Measurements from ENCODE around the gene KAT6B. TPM values are rescaled to one million over a fixed set of nuclear protein-coding genes. Genes with fewer than 3 reads are reported as not detected.
"Not testable (repeated sequence)": the region's sequence is repeated elsewhere in the genome, so short reads cannot be mapped to it uniquely, and the experiment has no call there.

Gene KAT6B
- 7.7 and 15.0 TPM in 2 replicates for total RNA-seq (2014; rRNA removed; shearing (Covaris generic))
- 12.4 and 15.3 TPM in 2 replicates for polyA plus RNA-seq (2016; fragmentation: Nextera tagmentation; extraction: Ambion mirVana)

DNA sequence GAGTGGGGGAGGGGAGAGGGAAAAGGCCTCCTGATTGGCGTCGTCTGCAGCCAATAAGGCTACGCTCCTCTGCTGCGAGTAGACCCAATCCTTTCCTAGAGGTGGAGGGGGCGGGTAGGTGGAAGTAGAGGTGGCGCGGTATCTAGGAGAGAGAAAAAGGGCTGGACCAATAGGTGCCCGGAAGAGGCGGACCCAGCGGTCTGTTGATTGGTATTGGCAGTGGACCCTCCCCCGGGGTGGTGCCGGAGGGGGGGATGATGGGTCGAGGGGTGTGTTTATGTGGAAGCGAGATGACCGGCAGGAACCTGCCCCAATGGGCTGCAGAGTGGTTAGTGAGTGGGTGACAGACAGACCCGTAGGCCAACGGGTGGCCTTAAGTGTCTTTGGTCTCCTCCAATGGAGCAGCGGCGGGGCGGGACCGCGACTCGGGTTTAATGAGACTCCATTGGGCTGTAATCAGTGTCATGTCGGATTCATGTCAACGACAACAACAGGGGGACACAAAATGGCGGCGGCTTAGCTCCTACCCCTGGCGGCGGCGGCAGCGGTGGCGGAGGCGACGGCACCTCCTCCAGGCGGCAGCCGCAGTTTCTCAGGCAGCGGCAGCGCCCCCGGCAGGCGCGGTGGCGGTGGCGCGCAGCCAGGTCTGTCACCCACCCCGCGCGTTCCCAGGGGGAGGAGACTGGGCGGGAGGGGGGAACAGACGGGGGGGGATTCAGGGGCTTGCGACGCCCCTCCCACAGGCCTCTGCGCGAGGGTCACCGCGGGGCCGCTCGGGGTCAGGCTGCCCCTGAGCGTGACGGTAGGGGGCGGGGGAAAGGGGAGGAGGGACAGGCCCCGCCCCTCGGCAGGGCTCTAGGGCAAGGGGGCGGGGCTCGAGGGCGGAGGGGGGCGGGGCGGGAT is at the start of gene KAT6B:
KAT6B (plus strand) TSS at position 459 of the 903 bp plus-strand sequence. CDS start 16,258 bp downstream, outside the sequence.
- Histone ChIP-seq H3K79me2 (ENCODE audit: insufficient read depth) (peaks cover 43% of the 10 kb centered on the region), H2AFZ (peak within 1 kb of the TSS; percentile 91), H3F3A (ENCODE audit: insufficient read depth) (peaks cover 39% of the 10 kb centered on the region), H3K4me3 (peak within 1 kb of the TSS; percentile 86), H4K20me1 (ENCODE audit: insufficient read depth) (peaks cover 5% of the 10 kb centered on the region; the same call in 1 of the 2 replicates), H3K4me2 (ENCODE audit: unreplicated experiment) (peak within 1 kb of the TSS; percentile 77), H3K9me3 (ENCODE audit: low read depth) (no peaks in the 10 kb centered on the region), H3K9me2 (ENCODE audit: insufficient read depth) (no peaks in the 10 kb centered on the region), H3K4me1 (ENCODE audit: insufficient read depth) (peaks cover 19% of the 10 kb centered on the region), H3K36me3 (ENCODE audit: low read depth) (no peaks in the 10 kb centered on the region), H3K27me3 (replicated peaks; ENCODE audit: insufficient read depth) (no peaks in the 10 kb centered on the region), H3K27ac (peak within 1 kb of the TSS; percentile 91), H3K9ac (peak within 1 kb of the TSS; percentile 93)
- no peak for TF ChIP-seq EZH2 (IDR thresholded peaks at IDR 0.05; ENCODE audit: insufficient read depth, poor library complexity, severe bottlenecking)
- WGBS, 2 experiments (ENCODE audit: low coverage in 1 of 2, low lambda C conversion rate in 2 of 2, missing lambda C conversion rate in 2 of 2), result 2% methylated on average over 37 to 62 of the region's 67 CpGs
- in situ Hi-C loops (cut with MboI), result no loop called here
- DNase-seq, result peak; percentile 100

DNA sequence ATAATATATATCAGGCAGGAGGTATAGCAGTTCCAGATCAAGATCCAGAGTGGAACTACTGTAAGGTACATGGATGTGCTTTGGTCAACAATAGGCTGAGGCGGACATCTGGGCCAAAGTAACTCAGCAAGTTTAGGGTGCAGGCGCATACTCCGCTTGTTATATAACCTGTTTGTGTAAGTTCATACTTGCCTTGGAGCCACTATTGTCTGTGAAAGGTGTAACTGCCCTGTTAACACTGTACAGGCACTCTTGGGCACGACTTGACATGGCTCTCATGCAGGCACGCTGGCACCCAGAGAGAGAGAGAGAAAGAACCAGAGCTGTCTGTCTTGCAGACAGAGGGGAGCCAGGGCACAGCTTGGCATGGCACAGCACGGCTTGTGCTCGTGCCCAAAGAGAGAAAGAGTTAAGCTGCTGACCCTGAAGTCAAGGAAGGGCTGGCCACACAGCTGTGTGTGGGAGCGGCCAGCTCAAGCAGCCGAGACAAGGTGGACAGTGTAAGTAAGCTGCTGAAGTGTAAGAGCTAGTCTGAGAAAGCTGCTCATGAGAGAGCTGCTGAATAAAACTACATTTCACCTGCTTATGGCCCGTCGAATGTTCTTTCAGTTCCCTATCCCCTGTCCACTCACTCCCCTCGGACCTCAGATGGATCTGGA is 47.8 kb upstream of the KAT6B start:
- no peaks in the 10 kb centered on the region for H3F3A ChIP-seq (ENCODE audit: insufficient read depth)
- no peaks in the 10 kb centered on the region for H3K9me2 ChIP-seq (ENCODE audit: insufficient read depth)
- TF ChIP-seq EZH2phosphoT487 (IDR thresholded peaks at IDR 0.05; ENCODE audit: insufficient read depth, low read depth) (no peak), EZH2 (IDR thresholded peaks at IDR 0.05; ENCODE audit: insufficient read depth, poor library complexity, severe bottlenecking) (no peak)
- no peaks in the 10 kb centered on the region for H3K9me3 ChIP-seq (ENCODE audit: low read depth)
- H3K27me3 ChIP-seq (replicated peaks; ENCODE audit: insufficient read depth), result no peaks in the 10 kb centered on the region
- H3K4me1 ChIP-seq (ENCODE audit: insufficient read depth), result no peaks in the 10 kb centered on the region
- H3K36me3 ChIP-seq (ENCODE audit: low read depth), result no peaks in the 10 kb centered on the region
- no peak overlapping the region for H3K4me3 ChIP-seq
- in situ Hi-C loops (cut with MboI), result no loop called here
- H4K20me1 ChIP-seq (ENCODE audit: insufficient read depth), result no peaks in the 10 kb centered on the region
- no peak for DNase-seq
- 69 to 74% methylated on average over 12 of the region's 12 CpGs for WGBS, 2 experiments (ENCODE audit: low coverage in 1 of 2, low lambda C conversion rate in 2 of 2, missing lambda C conversion rate in 2 of 2)
- no peaks in the 10 kb centered on the region for H3K79me2 ChIP-seq (ENCODE audit: insufficient read depth)
- no peak overlapping the region for H3K27ac ChIP-seq
- no peak overlapping the region for H2AFZ ChIP-seq
- H3K4me2 ChIP-seq (ENCODE audit: unreplicated experiment), result no peak overlapping the region
- no peak overlapping the region for H3K9ac ChIP-seq

DNA sequence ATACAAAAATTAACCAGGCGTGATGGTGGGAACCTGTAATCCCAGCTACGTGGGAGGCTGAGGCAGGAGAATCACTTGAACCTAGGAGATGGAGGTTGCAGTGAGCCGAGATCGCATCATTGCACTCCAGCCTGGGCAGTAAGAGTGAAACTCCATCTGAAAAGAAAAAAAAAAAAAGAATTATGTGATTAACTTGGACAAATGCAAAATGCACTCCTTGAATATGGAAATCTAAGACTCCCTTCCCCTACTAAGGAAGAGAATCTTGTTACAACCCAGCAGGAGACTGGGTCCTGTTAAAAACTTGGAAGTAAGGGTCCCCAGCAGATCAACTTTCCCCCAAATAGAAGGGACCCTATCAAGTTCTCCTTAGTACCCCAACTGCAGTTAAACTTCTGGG is 44.5 kb upstream of the KAT6B start:
- H3K4me1 ChIP-seq (ENCODE audit: insufficient read depth); H3K4me3 ChIP-seq; H3F3A ChIP-seq (ENCODE audit: insufficient read depth); H3K9ac ChIP-seq; H3K9me2 ChIP-seq (ENCODE audit: insufficient read depth); H3K4me2 ChIP-seq (ENCODE audit: unreplicated experiment); H3K79me2 ChIP-seq (ENCODE audit: insufficient read depth); H3K27ac ChIP-seq; in situ Hi-C loops (cut with MboI); H3K9me3 ChIP-seq (ENCODE audit: low read depth); H4K20me1 ChIP-seq (ENCODE audit: insufficient read depth); DNase-seq; H3K27me3 ChIP-seq (replicated peaks; ENCODE audit: insufficient read depth); H2AFZ ChIP-seq; H3K36me3 ChIP-seq (ENCODE audit: low read depth): not testable (repeated sequence)
- WGBS, 2 experiments (ENCODE audit: low coverage in 1 of 2, low lambda C conversion rate in 2 of 2, missing lambda C conversion rate in 2 of 2), result 79% methylated on average over 4 of the region's 4 CpGs

DNA sequence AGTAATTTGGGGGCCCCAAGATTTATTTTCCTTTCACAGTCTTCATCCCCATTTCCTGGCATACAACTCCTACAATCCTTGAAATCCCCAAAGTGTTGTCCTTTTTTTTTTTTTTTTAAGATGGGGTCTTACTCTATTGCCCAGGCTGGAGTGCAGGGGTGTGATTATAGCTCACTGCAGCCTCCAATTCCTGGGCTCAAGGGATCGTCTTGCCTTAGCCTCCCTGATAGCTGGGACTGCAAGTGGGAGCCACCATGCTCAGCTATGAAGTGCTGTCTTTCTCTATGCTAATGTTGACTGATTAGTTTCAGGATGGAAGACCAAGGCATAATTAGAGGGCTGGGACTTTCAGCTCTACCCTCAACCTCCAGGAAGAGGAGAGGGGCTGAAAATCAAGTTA is 41.9 kb upstream of the KAT6B start:
- no peaks in the 10 kb centered on the region for H3K27me3 ChIP-seq (replicated peaks; ENCODE audit: insufficient read depth)
- no peaks in the 10 kb centered on the region for H3K36me3 ChIP-seq (ENCODE audit: low read depth)
- no peak overlapping the region for H3K27ac ChIP-seq
- no peaks in the 10 kb centered on the region for H3K9me3 ChIP-seq (ENCODE audit: low read depth)
- H3K9me2 ChIP-seq (ENCODE audit: insufficient read depth), result no peaks in the 10 kb centered on the region
- 18 to 72% methylated on average over 1 of the region's 1 CpG for WGBS, 2 experiments (ENCODE audit: low coverage in 1 of 2, low lambda C conversion rate in 2 of 2, missing lambda C conversion rate in 2 of 2)
- no peaks in the 10 kb centered on the region for H4K20me1 ChIP-seq (ENCODE audit: insufficient read depth)
- H3F3A ChIP-seq (ENCODE audit: insufficient read depth), result no peaks in the 10 kb centered on the region
- H3K4me1 ChIP-seq (ENCODE audit: insufficient read depth), result no peaks in the 10 kb centered on the region
- H3K4me3 ChIP-seq, result no peak overlapping the region
- TF ChIP-seq EZH2 (IDR thresholded peaks at IDR 0.05; ENCODE audit: insufficient read depth, poor library complexity, severe bottlenecking) (no peak), EZH2phosphoT487 (IDR thresholded peaks at IDR 0.05; ENCODE audit: insufficient read depth, low read depth) (no peak)
- H3K79me2 ChIP-seq (ENCODE audit: insufficient read depth), result no peaks in the 10 kb centered on the region
- H3K4me2 ChIP-seq (ENCODE audit: unreplicated experiment), result no peak overlapping the region
- in situ Hi-C loops (cut with MboI), result no loop called here
- DNase-seq, result no peak
- H2AFZ ChIP-seq, result no peak overlapping the region
- no peak overlapping the region for H3K9ac ChIP-seq
